GM21447 (cell line): ENCODE data around the gene BNC2.

Experiments
- ATAC-seq: cut with Tn5 transposase; IDR thresholded peaks from one replicate; pipeline ENCODE4 v1.9.1; 2021; ENCODE audit not compliant: unreplicated experiment

The BNC2 gene

DNA sequence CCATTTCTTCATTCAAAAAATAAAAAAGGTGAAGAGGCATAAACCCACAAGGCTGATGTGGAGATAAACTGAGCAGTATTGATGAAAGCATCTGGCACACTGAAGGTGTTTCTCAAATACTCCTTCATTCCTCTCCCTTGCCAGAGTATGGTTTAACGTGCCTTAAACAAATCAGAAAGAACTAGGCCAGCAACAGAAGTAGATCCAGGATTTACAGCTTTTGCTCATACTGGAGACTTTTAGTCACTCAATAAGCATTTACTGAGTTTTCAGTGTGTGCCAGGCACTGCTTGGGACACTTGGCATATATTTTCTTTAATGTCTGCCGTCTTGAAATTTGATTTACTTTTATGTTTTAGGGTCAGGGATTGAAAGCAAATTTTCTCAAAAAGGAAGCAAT is 53.0 kb downstream of the BNC2 start:
- no peak for ATAC-seq

DNA sequence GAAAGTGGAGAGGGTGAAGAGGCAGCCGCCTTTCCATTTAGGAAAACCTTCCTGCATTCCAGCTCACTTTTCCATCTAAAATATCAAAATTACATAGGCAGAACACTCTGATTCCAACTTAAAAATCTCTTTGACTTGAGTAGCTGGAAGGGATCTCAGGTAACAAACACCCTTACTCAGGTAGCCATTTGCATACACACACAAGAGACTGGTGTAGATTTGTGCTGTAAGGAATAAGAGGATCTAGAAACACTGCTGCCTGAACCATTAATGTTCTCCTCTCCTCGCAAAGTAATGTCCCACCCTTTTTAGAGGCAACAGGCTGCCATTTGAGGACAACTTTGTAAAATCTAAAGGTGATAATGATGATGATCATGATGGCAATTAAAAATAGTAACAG is 53.5 kb downstream of the BNC2 start:
- no peak for ATAC-seq

DNA sequence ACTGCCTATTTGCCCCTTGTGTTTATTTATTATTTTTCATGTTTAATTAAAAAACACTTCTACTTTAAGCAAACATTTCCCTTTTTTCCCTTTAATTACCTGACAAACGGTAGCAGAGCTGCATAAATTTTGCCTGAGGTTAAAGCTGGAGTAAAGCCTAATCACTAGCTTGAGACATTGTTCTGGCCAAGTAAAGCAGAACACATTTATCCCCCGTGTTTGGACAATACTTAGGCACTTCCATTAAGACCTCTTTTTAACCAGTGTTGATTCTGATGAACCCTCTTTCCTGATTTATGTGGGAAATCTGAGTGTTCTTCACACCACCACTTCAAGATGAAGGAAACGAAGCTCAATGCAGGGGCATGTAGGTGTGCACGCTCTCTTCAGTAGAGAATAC is 54.5 kb downstream of the BNC2 start:
- ATAC-seq: no peak

DNA sequence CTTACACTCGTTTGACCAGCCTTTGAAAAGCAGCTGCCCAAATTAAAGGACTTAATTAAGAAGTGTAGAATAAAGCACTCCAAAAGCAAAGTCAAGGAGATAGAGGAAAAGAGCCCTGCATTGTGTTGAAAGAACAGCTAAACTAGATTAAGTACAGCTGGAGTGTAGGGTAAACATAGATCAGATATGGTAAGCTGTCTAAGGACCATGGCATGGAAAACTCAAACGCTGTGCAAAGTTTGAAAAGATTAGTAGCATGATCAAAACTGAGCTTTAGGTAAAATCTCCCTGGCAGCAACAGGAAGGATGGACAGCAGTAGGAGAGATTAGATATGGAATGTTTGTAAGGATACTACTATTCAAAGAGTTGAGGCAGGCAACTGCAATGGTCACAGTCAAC is 55.4 kb downstream of the BNC2 start:
- no peak for ATAC-seq

DNA sequence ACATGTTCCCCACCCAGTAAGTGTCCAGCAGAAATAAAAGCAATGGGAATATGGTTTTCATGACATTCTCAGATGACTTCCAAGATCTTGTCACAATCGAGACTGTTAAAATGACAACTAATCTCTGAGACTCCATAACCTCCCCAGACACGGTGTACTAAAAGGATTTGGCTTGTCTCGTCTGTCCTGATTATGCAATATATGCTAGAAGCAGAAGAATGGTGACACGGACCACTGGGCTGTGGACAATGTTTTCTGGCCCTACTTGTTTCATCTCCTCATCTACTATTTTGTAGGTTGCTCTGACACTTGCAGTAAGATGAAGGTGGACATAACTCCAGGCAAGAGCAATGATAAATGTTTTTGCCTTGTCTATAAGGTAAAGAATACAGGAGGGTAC is 56.6 kb downstream of the BNC2 start:
- ATAC-seq: no peak

DNA sequence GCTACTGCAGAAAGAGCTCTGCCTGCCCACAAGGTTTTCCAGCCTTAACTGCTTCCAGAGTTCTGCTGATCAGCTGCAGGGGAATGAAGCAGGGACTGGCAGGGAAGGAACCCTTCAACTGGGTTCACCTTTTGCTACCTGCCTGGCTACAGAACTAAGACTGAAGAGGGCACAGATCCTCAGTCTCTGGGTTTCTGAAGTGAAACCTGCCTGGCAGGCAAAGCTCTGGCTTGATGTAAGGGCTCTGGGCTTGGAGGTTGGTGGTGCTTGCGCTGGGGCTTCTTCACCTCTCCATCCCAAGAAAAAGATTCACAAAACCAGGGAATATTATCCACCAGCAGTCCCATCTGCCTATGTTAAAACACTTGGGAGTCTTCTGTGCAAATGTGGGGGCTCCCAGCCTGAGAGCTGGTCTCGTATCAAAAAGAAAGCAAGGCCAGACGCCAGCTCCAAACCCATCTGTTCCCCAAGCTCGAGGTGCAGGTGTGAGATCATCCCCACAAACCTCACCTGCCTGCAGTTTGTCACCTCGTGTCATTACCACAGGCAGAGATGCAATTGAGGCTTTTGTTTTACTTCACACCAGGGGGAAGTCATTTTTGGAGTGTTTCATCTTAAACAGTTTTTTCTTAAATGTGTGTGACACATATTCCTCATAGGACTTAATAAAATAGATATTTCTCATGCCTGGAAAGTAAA is 58.3 kb downstream of the BNC2 start:
- ATAC-seq: no peak

DNA sequence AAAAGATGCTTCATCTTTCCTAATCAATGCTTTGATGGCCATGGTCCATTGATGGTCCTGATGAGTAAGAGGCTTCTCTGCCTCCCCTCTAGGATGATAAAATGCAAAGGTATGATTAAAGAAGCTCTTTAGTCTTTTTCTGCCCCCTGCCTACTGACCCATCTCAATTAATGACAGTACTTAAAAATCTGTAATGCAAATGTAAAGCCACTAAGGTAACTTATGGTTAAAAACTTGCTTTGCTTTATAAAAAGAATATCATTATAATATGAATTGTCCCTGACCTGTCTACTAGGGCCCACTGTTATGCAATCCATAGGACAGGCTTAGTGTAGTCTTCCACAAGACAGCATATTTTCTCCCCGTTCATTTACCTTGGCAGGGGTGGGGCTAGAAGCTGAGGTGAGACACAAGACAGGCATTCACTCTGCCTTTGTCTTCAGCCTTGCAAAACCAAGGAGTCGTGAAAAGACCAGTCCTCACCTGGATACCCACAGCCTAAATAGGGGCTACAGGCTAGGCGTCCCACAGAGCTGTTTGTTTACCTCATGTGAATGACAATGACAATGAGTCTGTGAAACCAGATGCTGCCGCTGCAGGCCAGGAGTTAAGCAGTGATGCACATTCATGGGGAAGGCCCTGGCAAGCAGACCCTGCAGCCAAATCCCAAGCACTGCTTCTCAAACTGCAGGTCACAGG is 60.4 kb downstream of the BNC2 start:
- ATAC-seq: no peak

DNA sequence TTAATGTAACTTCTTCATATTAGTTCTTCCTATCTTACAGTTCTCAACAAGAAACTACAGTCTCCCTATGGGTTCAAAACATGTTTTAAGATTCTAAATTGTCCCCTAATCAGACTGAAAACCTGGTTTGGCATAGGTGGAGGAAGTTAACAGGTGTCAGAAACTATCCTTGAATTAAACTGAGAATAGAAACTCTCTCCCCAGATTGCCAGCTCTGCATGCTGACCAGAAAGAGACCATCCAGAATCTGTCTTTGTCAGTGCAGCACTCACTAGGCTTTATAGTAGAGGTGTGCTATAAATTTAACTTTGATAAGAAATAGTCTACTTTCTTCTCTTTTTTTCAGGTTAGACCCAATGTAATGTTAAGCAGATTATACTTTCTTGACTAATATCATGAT is 63.8 kb downstream of the BNC2 start:
- ATAC-seq: no peak

DNA sequence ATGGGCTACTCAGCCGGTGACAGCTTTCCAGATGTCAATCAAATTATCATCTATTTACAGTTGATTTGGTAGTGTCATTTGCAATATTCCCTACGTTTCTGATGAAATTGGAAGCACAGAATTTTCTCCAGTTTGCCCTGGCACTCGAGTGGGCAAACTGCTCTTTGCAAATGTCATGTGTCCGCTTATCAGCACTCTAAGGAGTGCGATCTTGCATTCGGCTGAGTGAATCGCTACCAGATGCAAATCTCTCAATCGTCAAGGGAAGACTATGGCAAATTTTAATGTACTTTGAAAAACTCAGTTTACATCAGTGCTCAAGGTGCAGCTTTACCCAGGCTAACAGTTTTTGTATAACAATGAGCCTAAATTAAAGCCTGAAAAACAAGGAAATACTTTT is 66.8 kb downstream of the BNC2 start:
- no peak for ATAC-seq

DNA sequence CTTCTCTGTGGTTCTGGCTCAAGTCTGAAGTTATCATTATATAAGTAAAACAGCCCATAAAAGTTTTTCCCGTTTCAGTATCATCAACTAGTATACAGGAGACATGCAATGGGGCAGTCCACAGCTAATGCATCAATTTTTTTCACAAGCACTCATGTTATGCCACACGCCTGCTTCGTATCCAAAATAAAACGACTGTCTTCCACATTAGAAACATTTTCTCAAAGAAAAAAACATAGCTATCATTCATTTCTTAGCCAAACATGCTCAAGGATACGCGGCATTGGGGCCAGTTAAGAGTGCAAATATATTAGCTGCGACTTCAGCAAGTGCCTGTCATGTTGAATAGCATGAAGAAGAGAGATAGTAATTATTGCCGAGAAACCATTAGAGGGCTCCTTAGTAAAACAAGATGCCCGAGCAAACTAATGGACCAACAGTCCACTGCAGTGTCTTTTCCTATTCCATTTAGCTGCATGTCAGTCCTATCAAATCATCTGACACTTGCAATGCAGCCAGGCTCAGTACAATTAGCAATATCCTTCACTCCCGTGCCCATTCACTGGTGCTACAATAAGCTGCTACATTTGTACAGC is 68.5 kb downstream of the BNC2 start:
- no peak for ATAC-seq

DNA sequence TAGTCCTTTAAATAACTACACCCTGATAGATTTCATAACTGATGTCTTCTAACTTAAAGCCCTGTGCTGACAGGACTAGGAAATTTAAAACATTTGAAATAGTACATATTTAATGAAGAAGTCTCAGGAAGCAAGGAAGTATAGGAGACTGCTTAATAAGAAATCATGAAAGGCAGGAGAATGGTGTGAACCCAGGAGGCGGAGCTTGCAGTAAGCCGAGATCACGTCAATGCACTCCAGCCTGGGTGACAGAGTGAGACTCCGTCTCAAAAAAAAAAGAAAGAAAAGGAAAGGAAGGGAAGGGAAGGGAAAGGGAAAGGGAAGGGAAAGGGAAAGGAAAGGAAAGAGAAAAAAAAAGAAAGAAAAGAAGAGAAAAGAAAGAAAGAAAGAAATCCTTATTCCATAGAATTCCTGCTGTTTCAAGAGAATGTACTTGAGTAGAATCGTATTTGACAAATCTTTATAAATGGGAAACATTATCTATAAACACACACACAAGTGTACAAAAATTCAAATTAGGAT is 74.1 kb downstream of the BNC2 start:
- ATAC-seq: no peak

DNA sequence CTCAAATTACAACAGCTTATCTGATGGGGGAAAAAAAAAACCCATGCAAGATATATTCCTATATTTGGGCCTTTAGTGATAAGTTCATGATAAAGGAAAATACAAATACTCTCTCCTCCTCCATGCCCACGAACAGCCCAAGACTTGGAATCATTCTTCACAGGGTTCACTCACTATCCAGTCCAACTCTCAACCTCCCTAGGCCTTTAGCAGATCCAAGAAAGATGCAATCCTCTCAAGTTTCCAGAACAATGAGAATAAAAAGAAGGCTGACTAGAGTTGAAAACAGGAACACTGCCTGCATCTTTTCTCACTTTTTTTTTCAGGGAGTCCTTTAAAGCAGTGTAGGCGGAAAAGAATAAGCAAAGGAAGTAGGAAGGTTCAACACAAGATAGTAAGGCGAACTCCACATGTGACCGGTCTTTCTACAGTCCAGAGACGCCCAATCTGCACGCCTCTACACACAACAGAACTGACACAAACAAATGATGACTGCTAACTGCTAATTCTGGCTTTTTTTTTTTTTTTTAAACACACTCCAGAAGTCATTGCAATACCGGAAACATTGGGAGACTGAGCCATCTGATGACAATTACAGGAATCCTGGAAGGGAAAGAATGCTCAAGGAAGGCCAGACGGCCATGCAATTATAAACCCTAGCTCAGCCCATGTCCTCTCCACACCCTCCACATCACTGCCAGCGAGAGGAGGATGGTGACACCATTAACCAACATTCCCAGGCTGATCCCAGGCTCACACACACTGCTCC is 75.4 kb downstream of the BNC2 start:
- ATAC-seq: no peak

DNA sequence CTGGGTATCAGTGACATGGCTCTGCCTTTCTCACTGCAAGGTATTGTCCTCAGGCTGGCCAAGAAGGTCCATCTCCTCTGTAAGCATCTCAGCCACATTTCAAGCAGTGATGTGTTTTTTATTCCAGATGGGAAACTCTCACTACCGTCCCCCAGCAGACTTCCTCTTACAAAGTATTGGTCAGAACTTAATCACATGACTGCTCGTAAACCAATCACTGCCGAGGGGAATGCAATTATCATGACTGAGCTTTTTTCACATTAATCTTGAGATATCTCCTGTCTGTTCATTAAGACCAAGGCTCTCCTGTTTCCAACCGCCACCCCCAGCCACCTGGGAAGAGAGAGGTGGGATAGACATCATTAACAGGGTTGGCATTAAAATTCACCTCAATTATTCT is 76.4 kb downstream of the BNC2 start:
- ATAC-seq: no peak

DNA sequence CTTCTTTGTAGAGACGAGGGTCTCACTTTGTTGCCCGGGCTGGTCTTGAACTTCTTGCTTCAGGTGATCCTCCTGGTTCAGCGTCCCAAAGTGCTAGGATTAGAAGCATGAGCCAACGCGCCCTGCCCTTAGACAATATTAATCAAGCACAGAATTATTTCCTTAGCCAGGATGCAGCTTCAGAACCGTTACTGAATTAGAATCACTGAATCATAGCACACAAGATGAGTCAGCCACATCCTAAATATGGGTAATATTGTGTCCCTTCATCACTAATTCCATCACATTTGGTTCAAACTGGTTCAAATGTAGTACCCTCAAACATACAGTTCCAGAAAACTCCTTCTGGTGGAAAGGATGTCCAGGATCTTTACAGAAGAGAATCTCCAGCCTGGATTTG is 82.7 kb downstream of the BNC2 start:
- ATAC-seq: no peak

DNA sequence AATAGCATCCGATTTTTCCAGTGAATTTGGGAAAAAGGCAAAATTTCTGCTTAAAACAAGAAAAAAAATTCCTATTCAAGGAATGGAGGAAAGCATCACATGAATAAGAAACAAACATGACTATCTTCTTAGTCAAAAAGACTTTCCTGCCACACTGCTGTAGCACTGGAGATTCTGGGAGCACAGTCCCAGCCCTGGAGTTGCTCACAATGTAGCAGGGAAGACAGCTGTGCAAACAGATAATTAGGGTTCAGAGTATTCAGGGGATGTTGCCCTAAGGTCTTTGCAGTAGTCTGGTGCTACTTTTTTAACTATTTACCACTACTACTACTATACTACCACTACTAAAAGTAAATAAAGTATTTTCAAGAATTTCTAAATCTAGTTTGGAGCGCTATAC is 86.5 kb downstream of the BNC2 start:
- no peak for ATAC-seq

DNA sequence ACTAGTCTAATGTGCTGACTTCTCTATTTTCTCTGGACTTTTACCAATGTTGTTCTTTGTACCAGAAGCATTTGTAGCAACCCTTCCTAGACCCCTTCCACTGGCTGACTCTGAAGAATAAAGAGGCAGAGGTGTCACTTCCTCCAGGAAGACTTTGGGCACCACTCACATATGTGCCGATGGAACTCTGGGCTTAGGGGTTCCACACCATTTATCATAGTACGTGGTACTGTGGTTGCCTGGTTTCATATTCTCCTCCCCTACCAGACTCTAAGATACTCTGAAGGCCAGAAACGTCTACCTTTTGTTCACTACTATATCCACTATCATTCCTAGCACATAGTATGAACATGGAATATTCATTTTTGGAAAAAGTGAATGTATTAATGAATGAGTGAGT is 88.0 kb downstream of the BNC2 start:
- ATAC-seq: no peak

DNA sequence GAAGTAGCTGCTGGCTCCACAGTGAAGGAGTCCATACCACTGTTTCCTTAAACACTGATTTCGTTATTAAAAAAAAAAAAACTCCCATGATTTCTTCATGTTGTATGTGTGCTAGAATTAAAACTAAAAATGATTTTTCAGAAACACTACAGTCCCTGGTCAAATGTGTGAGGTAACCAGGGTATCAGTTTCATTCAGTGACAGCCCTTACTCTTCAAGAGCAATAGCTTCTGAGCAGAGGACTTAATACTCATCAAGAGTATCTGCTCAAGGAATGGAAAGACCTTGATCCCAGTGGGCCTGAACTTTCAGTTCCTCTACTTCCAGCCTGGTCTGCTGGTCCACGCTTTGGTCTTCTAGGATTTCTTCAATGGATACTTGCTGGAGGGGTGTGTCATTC is 95.1 kb downstream of the BNC2 start:
- ATAC-seq: no peak

DNA sequence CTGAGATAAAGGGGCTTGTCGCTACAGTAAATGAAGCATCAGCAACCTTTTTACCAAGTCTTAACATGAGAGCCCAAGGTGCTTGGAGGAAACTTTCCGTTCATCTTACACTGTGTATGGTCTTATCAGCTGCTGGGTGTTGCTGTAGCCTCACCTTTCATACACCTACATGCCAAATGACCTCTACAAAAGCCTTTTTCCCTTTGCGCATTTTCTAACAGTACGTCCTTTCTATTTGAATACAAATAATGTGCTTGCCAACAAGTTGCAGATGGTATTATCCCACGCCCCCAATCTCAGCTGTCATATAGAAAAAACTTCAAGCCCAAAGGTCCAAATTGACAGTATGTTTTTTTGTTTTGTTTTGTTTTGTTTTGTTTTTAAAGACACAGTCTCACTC is 96.9 kb downstream of the BNC2 start:
- no peak for ATAC-seq

DNA sequence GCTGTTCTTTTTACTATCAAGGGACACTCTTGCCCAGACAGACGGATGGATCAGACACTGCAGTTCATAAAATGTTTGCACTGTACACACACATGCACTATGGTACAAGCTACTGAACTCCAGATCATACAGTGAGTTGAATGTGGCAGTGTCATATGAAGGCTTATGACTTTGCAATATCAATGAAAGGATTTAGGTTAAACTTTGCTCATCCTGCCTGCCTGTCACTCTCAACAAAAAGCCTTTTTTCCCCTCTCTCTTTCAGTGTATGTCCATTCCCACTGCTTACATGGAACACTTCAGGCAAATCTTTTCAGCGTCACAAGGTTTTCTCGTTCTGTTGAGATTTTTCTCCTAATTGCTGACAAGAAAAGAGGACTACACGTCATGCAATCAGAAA is 97.4 kb downstream of the BNC2 start:
- no peak for ATAC-seq

DNA sequence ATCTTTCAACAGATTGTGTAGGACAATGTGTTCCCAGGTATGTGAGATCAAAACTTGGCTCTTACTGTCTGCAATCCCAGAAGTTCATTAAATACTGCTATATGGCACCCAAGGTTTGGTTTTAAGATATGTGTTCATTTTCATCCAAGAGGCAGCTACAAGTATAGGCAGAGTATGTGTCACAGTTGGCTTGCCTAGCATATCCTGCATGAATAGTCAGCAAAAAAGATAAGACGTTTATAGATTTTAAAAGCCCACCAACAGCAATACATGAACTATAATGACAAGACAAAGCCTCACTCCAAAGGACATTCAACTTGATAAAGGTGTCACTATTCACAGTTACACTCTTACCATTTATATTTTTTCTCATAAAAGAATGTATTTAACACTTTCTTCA is 99.1 kb downstream of the BNC2 start:
- ATAC-seq: no peak

DNA sequence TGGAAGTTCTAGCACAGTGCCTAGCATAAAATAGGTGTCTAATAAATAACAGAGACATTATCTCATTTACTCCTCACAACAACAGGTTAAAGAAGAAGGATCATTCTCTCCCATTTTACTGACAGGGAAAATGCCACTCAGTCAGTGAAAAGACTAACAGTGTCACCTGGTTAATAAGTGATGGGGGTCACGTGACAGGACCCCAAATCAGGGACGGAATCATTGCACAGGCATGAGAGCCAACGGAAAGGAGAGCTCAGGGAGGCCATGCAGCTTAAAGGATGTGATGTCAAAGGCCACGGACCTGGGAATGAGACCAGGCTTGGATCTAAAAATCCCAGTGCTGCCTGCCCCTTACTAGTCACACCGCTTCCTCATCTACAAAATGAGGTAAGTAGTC is 101.2 kb downstream of the BNC2 start:
- ATAC-seq: no peak

DNA sequence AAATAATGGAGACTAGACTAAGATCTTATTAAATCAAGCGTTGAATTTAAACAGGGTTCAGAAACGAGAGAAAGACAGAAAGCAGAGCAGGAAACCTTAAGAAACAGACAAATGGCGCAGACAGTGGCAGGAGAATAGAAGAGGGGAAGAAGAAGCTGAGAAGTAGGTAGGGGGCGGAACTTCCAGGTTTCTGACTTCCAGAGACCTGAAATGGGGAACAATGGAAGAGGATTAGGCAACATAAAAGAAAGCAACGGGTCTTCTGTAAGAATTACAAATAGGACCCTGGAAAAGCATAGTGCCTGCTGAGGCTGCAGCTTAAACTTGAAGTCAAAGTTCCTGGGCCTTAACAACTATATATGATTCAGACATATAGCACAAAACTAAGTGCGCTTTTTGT is 101.7 kb downstream of the BNC2 start:
- no peak for ATAC-seq
